GM12865 (cell line): Measurements from ENCODE around the gene ACTA2.
A peak's percentile ranks its signal among the peaks of the same experiment; 100 is the strongest.

Source experiments
- DNase-seq: peaks from one replicate; pipeline ENCODE4 v3.0.0; 2010; ENCODE audit warnings: low read depth
- H3K4me3 ChIP-seq: 2 replicates; pipeline ENCODE4 v1.5.1; 2011; ENCODE audit warnings: mild to moderate bottlenecking, low read depth, low read length, control low read depth
- CTCF ChIP-seq: IDR thresholded peaks from 2 replicates; pipeline ENCODE4 v1.5.1; 2011; ENCODE audit warnings: low read length, control low read depth, low read depth, inconsistent platforms; ENCODE audit not compliant: insufficient read depth; ENCODE audit errors: missing control alignments

ACTA2 gene

DNA sequence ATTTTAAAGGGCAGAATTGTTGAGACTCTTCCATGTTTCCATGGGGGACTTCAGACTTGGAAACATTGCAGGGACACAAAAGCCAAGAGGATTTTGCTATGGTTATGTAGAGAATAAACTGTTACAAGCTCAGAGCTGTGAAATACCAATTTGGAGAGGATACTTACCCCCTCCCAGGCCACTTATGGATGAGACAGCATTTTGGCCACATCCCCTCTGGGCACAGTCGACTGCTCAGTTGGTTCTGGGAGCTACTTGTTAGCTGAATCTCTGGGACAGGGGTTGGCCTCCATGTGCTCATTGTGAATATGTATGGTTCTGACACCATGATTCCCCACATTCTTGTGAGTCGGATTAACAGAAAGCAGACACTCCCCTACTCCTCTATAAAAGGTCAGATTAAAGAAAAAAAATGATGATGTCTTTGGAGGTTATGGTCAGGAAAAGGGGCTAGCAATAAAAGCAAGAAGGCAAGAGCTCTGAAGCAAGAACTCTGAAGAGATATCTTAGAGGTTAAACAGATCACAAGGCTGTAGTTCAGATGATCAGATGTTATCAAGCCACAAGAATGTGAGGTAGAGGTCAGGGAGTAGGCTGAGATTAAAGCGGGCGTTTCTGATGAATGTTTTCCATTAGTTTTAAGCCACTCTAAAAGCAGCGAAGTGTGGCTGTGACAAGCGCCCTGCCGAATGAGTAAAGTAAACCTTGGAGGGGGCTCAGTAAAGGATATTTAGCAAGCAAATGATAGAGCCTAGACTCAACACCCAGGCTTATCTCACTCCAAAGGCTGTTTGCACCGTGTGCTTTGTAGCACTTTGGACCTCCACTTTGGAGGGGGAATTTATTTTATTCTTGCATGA, 55.3 kb downstream of the ACTA2 start:
- DNase-seq = no peak
- peak overlapping the region; percentile 23 for H3K4me3 ChIP-seq
- TF ChIP-seq CTCF = no peak

DNA sequence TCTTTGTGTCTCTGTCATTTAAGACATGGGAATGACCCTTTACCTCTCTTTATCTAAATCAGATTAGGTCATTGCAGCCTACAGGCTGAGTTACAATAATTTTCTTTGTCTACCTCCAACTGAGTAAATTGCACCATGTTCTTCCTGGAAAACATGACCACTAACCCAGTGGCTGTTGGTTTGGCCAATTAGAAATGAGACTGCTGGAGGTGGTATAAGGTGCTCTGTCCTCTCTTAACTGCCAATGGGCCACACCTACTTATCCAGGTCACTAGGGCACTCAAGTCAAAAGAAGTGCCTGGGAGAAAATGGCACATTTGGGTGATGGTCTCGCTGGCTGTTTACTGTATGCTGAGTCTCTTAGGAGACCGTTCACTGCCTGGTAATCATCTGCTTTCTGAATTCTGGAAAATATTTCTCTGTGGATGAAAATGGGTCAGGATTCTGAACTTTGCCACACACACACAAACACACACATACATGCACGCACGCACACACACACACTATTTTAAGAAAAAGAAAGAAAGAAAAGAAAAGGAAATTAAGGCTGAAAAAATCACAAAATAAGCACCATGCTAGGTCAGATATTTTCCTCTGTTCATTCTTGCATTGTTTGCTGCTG, 56.1 kb downstream of the ACTA2 start:
- DNase-seq = no peak

DNA sequence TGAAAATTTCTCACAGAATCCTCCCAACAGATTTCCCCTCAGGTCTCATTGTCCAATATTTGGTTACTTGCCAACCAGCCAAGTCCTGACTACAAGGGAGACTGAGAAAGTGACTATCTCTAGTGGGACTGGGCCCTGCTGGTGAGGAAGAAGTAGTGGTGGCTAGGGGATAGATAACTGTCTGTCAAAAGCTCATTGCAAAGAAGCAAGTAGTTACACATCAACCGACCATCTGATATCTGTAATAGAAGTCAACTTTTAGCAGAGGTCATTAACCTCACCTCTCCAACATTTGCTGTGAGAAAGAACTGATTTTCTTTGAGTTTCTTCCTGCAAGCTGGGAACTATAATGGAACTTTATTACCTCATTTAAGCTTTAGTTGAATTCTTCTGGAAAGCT, 57.3 kb downstream of the ACTA2 start:
- no peak overlapping the region for H3K4me3 ChIP-seq
- TF ChIP-seq CTCF = no peak
- no peak for DNase-seq

More for the DNA sequence above, 56.1 kb downstream of the ACTA2 start:
- no peak for TF ChIP-seq CTCF
- no peak overlapping the region for H3K4me3 ChIP-seq

- TF ChIP-seq CTCF = no peak
- no peak overlapping the region for H3K4me3 ChIP-seq
- no peak for DNase-seq
Observed at GRCh38 chr10:88893611-88894010, 59.0 kb downstream of the ACTA2 start.

GRCh38 chr10:88892222-88892967, 60.2 kb downstream of the ACTA2 start:
- DNase-seq = no peak
- no peak overlapping the region for H3K4me3 ChIP-seq
- TF ChIP-seq CTCF = no peak

DNA sequence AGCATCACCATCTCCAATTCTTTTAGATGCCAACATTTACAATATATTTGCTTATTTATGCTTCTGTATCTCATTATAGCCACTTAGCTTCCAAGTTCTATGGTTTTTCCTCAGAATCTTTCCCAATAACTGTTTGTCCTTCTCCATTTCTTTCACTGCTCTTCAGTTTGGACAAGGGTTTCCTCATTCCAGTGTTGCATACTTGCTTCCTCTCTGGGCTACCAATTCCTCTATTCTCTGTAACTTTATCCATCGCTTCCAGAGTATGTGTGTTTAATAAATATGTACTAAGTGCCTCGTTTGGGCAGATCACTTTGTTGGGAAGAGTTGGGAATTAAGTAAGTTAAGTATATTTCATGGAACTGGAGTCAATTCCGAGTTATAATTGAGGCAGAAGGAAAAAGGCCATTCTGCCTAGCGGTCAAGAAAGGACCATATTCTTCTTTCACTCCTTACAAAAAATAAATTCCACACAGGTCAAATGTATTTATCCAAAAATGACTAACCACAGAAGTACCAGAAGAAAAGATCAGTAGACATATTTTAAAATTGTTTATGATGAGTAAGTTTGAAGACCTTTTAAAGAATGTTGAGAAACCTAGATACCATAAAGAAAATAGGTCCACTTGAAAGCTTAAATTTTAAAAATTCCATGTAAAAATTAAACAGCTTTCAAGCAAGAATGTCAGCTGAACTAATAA, 61.7 kb downstream of the ACTA2 start:
- DNase-seq = no peak
- no peak for TF ChIP-seq CTCF
- no peak overlapping the region for H3K4me3 ChIP-seq
